Measurements from ENCODE around the gene TOB2. TPM values are rescaled to one million over a fixed set of nuclear protein-coding genes. Genes with fewer than 3 reads are reported as not detected.
"Not testable (repeated sequence)": the region's sequence is repeated elsewhere in the genome, so short reads cannot be mapped to it uniquely, and the experiment has no call there.

The TOB2 gene
- polyA plus RNA-seq, 1 donor from 2014 or later, result 8.2 TPM

DNA sequence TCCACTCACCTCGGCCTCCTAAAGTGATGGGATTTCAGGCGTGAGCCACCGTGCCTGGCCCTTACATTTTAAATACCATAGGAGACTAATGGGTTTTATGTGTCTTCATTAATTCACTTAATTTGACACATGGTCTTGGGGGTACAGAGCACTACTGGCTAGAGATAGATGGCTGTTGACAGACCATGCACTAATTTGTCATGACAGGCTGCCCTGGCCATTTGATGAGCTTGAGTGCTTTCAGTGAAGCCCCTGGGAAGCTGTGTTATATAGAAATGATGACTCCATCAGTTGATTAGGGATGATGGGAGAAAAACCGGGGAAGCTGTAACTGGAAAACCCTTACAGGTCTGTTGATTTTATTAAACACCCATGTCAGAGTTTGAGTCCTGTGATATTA is 15.3 kb upstream of the TOB2 start:
- no peak overlapping the region for H3K27ac ChIP-seq (ENCODE audit: low read length)
- TF ChIP-seq MXI1 (conservative IDR thresholded peaks at IDR 0.05; ENCODE audit: poor library complexity, severe bottlenecking) (no peak), TAF1 (IDR thresholded peaks at IDR 0.05; ENCODE audit: low read depth) (no peak), RAD21 (conservative IDR thresholded peaks at IDR 0.05) (no peak), EP300 (conservative IDR thresholded peaks at IDR 0.05; ENCODE audit: poor library complexity, severe bottlenecking) (no peak), EZH2 (IDR thresholded peaks at IDR 0.05; ENCODE audit: borderline replicate concordance, insufficient read depth, low read length, poor library complexity, severe bottlenecking) (no peak), SMC3 (conservative IDR thresholded peaks at IDR 0.05; ENCODE audit: poor library complexity) (no peak), POLR2AphosphoS5 (IDR thresholded peaks at IDR 0.05) (no peak)
- TF ChIP-seq, protein P1, sequence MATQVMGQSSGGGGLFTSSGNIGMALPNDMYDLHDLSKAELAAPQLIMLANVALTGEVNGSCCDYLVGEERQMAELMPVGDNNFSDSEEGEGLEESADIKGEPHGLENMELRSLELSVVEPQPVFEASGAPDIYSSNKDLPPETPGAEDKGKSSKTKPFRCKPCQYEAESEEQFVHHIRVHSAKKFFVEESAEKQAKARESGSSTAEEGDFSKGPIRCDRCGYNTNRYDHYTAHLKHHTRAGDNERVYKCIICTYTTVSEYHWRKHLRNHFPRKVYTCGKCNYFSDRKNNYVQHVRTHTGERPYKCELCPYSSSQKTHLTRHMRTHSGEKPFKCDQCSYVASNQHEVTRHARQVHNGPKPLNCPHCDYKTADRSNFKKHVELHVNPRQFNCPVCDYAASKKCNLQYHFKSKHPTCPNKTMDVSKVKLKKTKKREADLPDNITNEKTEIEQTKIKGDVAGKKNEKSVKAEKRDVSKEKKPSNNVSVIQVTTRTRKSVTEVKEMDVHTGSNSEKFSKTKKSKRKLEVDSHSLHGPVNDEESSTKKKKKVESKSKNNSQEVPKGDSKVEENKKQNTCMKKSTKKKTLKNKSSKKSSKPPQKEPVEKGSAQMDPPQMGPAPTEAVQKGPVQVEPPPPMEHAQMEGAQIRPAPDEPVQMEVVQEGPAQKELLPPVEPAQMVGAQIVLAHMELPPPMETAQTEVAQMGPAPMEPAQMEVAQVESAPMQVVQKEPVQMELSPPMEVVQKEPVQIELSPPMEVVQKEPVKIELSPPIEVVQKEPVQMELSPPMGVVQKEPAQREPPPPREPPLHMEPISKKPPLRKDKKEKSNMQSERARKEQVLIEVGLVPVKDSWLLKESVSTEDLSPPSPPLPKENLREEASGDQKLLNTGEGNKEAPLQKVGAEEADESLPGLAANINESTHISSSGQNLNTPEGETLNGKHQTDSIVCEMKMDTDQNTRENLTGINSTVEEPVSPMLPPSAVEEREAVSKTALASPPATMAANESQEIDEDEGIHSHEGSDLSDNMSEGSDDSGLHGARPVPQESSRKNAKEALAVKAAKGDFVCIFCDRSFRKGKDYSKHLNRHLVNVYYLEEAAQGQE (IDR thresholded peaks at IDR 0.05; ENCODE audit: borderline replicate concordance), result no peak
- TF ChIP-seq, protein P2, sequence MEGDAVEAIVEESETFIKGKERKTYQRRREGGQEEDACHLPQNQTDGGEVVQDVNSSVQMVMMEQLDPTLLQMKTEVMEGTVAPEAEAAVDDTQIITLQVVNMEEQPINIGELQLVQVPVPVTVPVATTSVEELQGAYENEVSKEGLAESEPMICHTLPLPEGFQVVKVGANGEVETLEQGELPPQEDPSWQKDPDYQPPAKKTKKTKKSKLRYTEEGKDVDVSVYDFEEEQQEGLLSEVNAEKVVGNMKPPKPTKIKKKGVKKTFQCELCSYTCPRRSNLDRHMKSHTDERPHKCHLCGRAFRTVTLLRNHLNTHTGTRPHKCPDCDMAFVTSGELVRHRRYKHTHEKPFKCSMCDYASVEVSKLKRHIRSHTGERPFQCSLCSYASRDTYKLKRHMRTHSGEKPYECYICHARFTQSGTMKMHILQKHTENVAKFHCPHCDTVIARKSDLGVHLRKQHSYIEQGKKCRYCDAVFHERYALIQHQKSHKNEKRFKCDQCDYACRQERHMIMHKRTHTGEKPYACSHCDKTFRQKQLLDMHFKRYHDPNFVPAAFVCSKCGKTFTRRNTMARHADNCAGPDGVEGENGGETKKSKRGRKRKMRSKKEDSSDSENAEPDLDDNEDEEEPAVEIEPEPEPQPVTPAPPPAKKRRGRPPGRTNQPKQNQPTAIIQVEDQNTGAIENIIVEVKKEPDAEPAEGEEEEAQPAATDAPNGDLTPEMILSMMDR (IDR thresholded peaks at IDR 0.05; ENCODE audit: poor library complexity, severe bottlenecking), result no peak
- H3K79me2 ChIP-seq (replicated peaks; ENCODE audit: insufficient read depth, low read length), result peaks cover 6% of the 10 kb centered on the region
- no peaks in the 10 kb centered on the region for H3K27me3 ChIP-seq (ENCODE audit: insufficient read depth, low read depth, low read length)
- no peaks in the 10 kb centered on the region for H3K9me3 ChIP-seq (ENCODE audit: low read length)
- no peak overlapping the region for H3K4me3 ChIP-seq (ENCODE audit: low read length)
- no peak overlapping the region for H3K9ac ChIP-seq (ENCODE audit: low read length)
- no peaks in the 10 kb centered on the region for H4K20me1 ChIP-seq (ENCODE audit: insufficient read depth)
- H3K9me2 ChIP-seq (ENCODE audit: insufficient read depth, low read length), result no peaks in the 10 kb centered on the region
- no peak overlapping the region for H2AFZ ChIP-seq (ENCODE audit: low read depth, low read length)
- no peaks in the 10 kb centered on the region for H3K36me3 ChIP-seq (ENCODE audit: insufficient read depth, low read length)
- no peak overlapping the region for H3K4me2 ChIP-seq (ENCODE audit: low read length)
- H3F3A ChIP-seq (ENCODE audit: insufficient read depth, low read length, poor library complexity, severe bottlenecking), result no peaks in the 10 kb centered on the region

DNA sequence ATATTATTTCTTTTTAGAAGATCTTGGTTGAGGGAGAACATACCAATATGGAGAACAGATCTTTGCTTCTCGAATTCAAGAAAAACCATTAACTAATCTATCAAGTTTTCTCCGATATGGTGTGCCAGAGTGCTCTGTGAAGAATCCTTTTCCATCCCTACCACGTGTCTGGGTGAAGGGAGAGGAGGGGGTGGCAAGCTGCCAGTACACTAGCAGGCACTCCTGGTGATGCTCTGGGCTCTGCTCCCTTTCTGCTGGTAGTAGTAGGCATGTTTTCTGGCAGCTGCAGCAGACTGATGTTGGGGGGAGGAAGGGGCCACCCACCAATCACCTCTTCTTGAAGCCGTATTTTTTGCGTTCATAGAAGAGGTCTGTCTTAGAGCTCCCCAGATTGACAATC is 13.5 kb upstream of the TOB2 start:
- H3K4me2 ChIP-seq (ENCODE audit: low read length); H3K9ac ChIP-seq (ENCODE audit: low read length); H3K27me3 ChIP-seq (ENCODE audit: insufficient read depth, low read depth, low read length); H3K4me3 ChIP-seq (ENCODE audit: low read length); H3K79me2 ChIP-seq (replicated peaks; ENCODE audit: insufficient read depth, low read length); H3K36me3 ChIP-seq (ENCODE audit: insufficient read depth, low read length); H3K9me2 ChIP-seq (ENCODE audit: insufficient read depth, low read length); H2AFZ ChIP-seq (ENCODE audit: low read depth, low read length); H3K9me3 ChIP-seq (ENCODE audit: low read length); H3K27ac ChIP-seq (ENCODE audit: low read length); H4K20me1 ChIP-seq (ENCODE audit: insufficient read depth); H3F3A ChIP-seq (ENCODE audit: insufficient read depth, low read length, poor library complexity, severe bottlenecking): not testable (repeated sequence)

DNA sequence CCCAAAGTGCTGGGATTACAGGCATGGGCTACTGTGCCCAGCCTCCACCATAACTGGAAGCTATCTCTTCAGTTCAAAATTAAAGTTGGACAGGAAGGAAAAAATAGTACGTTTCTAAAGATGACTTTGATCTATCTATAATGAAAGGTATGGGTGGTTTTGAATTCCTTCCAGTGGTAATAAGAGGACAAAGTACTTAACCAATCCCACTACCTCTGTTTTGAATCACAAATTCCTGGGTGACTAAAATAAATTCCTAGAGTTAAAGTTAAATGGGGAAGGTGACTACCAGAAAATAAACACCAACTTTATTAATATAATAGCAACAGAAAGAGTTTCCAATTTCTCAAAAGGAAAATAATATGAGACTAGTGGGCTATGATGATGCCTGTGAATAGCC is 12.8 kb upstream of the TOB2 start:
- no peak for TF ChIP-seq POLR2AphosphoS5 (IDR thresholded peaks at IDR 0.05)
- TF ChIP-seq, protein P1 (IDR thresholded peaks at IDR 0.05; ENCODE audit: borderline replicate concordance), result no peak
- TF ChIP-seq MXI1 (conservative IDR thresholded peaks at IDR 0.05; ENCODE audit: poor library complexity, severe bottlenecking), result no peak
- TF ChIP-seq EP300 (conservative IDR thresholded peaks at IDR 0.05; ENCODE audit: poor library complexity, severe bottlenecking), result no peak
- no peak for TF ChIP-seq SMC3 (conservative IDR thresholded peaks at IDR 0.05; ENCODE audit: poor library complexity)
- no peak for TF ChIP-seq RAD21 (conservative IDR thresholded peaks at IDR 0.05)
- no peak for TF ChIP-seq TAF1 (IDR thresholded peaks at IDR 0.05; ENCODE audit: low read depth)
- TF ChIP-seq, protein P2 (IDR thresholded peaks at IDR 0.05; ENCODE audit: poor library complexity, severe bottlenecking), result no peak
- TF ChIP-seq EZH2 (IDR thresholded peaks at IDR 0.05; ENCODE audit: borderline replicate concordance, insufficient read depth, low read length, poor library complexity, severe bottlenecking), result no peak
- no peak overlapping the region for H3K9ac ChIP-seq (ENCODE audit: low read length)
- H3K27ac ChIP-seq (ENCODE audit: low read length), result no peak overlapping the region
- H3K4me2 ChIP-seq (ENCODE audit: low read length), result no peak overlapping the region
- H3K79me2 ChIP-seq (replicated peaks; ENCODE audit: insufficient read depth, low read length), result no peaks in the 10 kb centered on the region
- H3K9me2 ChIP-seq (ENCODE audit: insufficient read depth, low read length), result no peaks in the 10 kb centered on the region
- no peak overlapping the region for H3K4me3 ChIP-seq (ENCODE audit: low read length)
- H2AFZ ChIP-seq (ENCODE audit: low read depth, low read length), result no peak overlapping the region
- no peaks in the 10 kb centered on the region for H3K36me3 ChIP-seq (ENCODE audit: insufficient read depth, low read length)
- H3K27me3 ChIP-seq (ENCODE audit: insufficient read depth, low read depth, low read length), result no peaks in the 10 kb centered on the region
- H3F3A ChIP-seq (ENCODE audit: insufficient read depth, low read length, poor library complexity, severe bottlenecking), result no peaks in the 10 kb centered on the region
- H4K20me1 ChIP-seq (ENCODE audit: insufficient read depth), result no peaks in the 10 kb centered on the region
- no peaks in the 10 kb centered on the region for H3K9me3 ChIP-seq (ENCODE audit: low read length)
